ENCODE data around the gene CEACAM19.

CEACAM19 gene

DNA sequence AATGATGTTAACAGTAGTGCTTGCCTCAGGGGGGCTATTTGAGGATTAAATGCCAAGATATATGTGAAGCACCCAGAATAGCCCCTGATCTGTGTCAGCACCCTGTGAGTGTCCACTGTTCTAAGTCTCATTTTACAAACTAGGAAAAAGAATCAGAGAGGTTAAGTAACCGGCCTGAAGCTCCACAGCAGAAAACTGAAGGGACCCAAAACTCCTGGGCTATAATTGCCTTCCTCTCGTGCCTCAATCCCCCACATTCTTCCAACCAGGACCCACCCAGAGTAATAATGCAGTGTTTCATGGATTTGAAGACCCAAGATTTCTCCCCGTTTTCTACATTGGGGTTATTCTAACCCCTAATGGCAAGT, 25.2 kb upstream of the CEACAM19 start:
- no peak for DNase-seq (ENCODE audit: low spot score)
- in situ Hi-C loops (cut with MboI; ENCODE audit: low pct_unique_long_range_greater_than_20kb, low sequenced_read_pairs, unreplicated experiment), result no loop called here
- TF ChIP-seq, protein P1, sequence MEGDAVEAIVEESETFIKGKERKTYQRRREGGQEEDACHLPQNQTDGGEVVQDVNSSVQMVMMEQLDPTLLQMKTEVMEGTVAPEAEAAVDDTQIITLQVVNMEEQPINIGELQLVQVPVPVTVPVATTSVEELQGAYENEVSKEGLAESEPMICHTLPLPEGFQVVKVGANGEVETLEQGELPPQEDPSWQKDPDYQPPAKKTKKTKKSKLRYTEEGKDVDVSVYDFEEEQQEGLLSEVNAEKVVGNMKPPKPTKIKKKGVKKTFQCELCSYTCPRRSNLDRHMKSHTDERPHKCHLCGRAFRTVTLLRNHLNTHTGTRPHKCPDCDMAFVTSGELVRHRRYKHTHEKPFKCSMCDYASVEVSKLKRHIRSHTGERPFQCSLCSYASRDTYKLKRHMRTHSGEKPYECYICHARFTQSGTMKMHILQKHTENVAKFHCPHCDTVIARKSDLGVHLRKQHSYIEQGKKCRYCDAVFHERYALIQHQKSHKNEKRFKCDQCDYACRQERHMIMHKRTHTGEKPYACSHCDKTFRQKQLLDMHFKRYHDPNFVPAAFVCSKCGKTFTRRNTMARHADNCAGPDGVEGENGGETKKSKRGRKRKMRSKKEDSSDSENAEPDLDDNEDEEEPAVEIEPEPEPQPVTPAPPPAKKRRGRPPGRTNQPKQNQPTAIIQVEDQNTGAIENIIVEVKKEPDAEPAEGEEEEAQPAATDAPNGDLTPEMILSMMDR (IDR thresholded peaks at IDR 0.05; ENCODE audit: extremely low read depth, insufficient read depth, missing control alignments), result no peak

DNA sequence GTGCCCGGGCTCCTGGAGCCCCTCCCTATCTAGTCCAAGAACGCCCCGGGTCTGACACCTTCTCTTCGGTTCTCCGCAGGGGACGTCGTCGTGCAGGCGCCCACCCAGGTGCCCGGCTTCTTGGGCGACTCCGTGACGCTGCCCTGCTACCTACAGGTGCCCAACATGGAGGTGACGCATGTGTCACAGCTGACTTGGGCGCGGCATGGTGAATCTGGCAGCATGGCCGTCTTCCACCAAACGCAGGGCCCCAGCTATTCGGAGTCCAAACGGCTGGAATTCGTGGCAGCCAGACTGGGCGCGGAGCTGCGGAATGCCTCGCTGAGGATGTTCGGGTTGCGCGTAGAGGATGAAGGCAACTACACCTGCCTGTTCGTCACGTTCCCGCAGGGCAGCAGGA, 24.1 kb upstream of the CEACAM19 start:
- in situ Hi-C loops (cut with MboI; ENCODE audit: low pct_unique_long_range_greater_than_20kb, low sequenced_read_pairs, unreplicated experiment), result no loop called here
- TF ChIP-seq, protein P1 (IDR thresholded peaks at IDR 0.05; ENCODE audit: extremely low read depth, insufficient read depth, missing control alignments), result no peak

DNA sequence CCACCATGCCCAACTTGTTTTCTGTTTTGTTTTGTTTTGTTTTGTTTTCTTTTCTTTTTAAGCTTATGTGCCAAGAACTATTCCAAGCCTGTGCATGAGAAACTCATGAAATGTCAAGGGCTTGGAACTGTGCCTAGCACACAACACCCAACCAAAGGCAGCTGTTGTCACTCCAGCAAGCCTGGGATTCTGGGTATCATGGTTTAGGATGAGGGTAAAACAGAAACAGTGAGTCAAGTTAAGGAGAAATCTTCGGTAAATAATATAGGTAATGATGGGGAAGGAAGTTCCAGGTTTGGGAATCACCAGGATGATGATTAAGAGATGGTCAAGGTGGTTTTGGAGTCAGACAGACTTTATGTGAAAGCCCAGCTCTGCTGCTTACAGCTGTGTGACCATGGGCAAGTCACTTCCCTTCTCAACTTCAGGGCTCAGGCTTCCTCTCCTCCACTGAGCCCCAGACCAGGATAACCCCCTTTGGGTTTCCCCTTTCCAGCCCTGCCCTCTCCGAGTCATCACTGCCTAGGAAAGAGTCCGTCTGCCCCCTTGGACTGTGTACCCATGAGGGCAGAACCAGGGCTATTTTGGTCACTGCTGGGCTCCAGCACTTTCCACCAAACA, 22.5 kb upstream of the CEACAM19 start:
- DNase-seq (ENCODE audit: low spot score), result no peak
- TF ChIP-seq, protein P1 (IDR thresholded peaks at IDR 0.05; ENCODE audit: extremely low read depth, insufficient read depth, missing control alignments), result no peak
- in situ Hi-C loops (cut with MboI; ENCODE audit: low pct_unique_long_range_greater_than_20kb, low sequenced_read_pairs, unreplicated experiment), result no loop called here

More for the DNA sequence above, 24.1 kb upstream of the CEACAM19 start:
- DNase-seq (ENCODE audit: low spot score), result no peak

DNA sequence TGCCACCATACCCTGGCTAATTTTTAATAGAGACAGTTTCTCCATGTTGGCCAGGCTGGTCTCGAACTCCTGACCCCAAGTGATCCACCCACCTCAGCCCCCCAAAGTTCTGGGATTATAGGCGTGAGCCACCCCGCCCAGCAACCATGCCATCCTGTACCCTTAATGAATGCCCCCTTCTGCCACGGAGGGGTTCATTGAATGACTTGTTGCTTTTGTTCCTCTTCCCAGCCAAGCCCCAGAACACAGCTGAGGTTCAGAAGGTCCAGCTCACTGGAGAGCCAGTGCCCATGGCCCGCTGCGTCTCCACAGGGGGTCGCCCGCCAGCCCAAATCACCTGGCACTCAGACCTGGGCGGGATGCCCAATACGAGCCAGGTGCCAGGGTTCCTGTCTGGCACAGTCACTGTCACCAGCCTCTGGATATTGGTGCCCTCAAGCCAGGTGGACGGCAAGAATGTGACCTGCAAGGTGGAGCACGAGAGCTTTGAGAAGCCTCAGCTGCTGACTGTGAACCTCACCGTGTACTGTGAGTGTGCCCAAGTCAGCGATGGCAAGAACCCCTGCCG, 21.6 kb upstream of the CEACAM19 start:
- in situ Hi-C loops (cut with MboI; ENCODE audit: low pct_unique_long_range_greater_than_20kb, low sequenced_read_pairs, unreplicated experiment), result no loop called here
- TF ChIP-seq, protein P1 (IDR thresholded peaks at IDR 0.05; ENCODE audit: extremely low read depth, insufficient read depth, missing control alignments), result no peak
- DNase-seq (ENCODE audit: low spot score), result no peak

DNA sequence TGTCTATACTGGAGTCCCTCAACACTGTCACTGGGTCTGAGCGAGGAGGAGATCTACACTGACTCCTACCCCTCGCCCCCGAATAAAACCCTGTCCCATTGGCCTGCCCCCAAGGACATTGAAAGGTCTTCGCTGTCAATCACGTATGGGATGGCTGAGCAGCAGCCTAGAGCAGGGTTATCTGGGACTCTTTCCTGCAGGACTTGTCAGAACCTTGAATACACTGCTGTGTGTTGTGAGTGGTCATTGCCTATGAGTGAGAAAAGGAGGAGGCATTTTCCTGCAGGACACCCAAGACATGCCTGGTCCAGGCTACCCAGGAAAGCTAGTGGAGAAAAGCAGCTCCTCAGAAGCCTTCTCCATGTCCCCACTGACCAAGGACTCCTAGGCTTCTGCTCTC, 17.9 kb upstream of the CEACAM19 start:
- TF ChIP-seq, protein P1 (IDR thresholded peaks at IDR 0.05; ENCODE audit: extremely low read depth, insufficient read depth, missing control alignments), result no peak
- no peak for DNase-seq (ENCODE audit: low spot score)
- in situ Hi-C loops (cut with MboI; ENCODE audit: low pct_unique_long_range_greater_than_20kb, low sequenced_read_pairs, unreplicated experiment), result no loop called here

DNA sequence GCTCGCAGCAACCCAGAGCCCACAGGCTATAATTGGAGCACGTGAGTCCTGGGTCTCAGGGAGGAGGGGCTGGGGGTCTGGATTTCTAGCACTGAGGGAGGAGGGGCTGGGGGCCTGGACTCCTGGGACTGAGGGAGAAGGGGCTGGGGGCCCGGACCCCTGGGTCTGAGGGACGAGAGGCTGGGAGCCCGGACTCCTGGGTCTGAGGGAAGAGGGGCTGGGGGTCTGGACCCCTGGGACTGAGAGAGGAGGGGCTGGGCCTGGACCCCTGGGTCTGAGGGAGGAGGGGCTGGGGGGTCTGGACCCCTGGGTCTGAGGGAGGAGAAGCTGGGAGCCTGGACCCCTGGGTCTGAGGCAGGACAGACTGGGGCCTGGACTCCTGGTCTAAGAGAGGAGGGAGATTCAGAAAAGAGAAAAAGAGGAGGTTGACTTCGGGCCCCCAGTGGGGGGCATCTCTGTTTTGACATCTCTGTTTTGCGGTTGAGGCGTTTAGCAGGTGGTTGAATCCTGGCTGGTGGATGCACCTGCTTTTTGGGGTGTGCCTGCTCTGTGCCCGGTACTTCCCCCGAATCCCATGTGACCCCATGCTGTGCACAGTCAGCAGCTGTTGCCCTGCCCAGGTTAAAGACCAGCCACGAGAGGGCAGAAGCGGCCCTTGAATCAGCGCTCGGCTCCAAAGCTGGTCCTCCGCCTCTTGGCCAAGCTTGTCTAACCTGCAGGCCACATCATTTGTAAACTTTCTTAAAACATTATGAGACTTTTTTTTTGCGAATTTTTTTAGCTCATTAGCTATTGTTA, 17.1 kb upstream of the CEACAM19 start:
- peak; percentile 88 for DNase-seq (ENCODE audit: low spot score)
- TF ChIP-seq, protein P1 (IDR thresholded peaks at IDR 0.05; ENCODE audit: extremely low read depth, insufficient read depth, missing control alignments), result peak; percentile 88
- in situ Hi-C loops (cut with MboI; ENCODE audit: low pct_unique_long_range_greater_than_20kb, low sequenced_read_pairs, unreplicated experiment), result no loop called here

Measured in GM13977 (cell line).